ENCODE results near the gene ABCB8.

GRCh38 chr7:150996376-150997074 is 31.7 kb upstream of the ABCB8 start:
- TF ChIP-seq POLR2A (IDR thresholded peaks at IDR 0.05) (no peak), CTCF (IDR thresholded peaks at IDR 0.05) (no peak)
